Prostate gland (tissue), 2 donors: ENCODE results near the gene USP26.

ENCODE experiments used
- POLR2A ChIP-seq: fragments of 450-650 bp; IDR thresholded peaks from one replicate; pipeline ENCODE4 v1.6.1; 2016; ENCODE audit warnings: antibody characterized with exemption, mild to moderate bottlenecking
- TF ChIP-seq, protein P1 (sequence below), 4 experiments: fragments of 200-600 bp in 2 of 4; fragments of 450-650 bp in 2 of 4; sonication (generic) in 2 of 4; IDR thresholded peaks; 1 replicate in 3 of 4; 2 replicates in 1 of 4; pipeline ENCODE4 v1.5.1; 2016 to 2019; ENCODE audit warnings: antibody characterized with exemption in 4 of 4, mild to moderate bottlenecking in 2 of 4, moderate library complexity in 2 of 4

DNA sequence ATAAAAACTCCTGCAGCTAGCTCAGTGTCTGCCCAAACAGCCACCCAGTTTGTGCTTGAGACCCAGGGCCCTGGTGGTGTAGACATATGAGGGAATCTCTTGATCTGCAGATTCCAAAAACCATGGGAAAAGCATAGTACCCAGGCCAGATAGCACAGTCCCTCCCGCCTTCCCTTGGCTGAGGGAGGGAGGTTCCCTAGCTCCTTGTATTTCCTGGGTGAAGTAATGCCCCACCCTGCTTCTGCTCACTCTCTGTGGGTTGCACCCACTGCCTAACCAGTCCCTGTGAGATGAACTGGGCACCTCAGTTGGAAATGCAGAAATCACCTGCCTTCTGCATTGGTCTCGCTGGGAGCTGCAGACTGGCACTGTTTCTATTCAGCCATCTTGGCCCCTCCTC is 54.6 kb downstream of the USP26 start:
- TF ChIP-seq, protein P1, sequence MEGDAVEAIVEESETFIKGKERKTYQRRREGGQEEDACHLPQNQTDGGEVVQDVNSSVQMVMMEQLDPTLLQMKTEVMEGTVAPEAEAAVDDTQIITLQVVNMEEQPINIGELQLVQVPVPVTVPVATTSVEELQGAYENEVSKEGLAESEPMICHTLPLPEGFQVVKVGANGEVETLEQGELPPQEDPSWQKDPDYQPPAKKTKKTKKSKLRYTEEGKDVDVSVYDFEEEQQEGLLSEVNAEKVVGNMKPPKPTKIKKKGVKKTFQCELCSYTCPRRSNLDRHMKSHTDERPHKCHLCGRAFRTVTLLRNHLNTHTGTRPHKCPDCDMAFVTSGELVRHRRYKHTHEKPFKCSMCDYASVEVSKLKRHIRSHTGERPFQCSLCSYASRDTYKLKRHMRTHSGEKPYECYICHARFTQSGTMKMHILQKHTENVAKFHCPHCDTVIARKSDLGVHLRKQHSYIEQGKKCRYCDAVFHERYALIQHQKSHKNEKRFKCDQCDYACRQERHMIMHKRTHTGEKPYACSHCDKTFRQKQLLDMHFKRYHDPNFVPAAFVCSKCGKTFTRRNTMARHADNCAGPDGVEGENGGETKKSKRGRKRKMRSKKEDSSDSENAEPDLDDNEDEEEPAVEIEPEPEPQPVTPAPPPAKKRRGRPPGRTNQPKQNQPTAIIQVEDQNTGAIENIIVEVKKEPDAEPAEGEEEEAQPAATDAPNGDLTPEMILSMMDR (IDR thresholded peaks at IDR 0.05) = no peak
- TF ChIP-seq POLR2A = no peak
